Neuronal stem cell (in vitro differentiated cells): ENCODE data around the gene LCN1.
"Not testable (repeated sequence)": the region's sequence is repeated elsewhere in the genome, so short reads cannot be mapped to it uniquely, and the experiment has no call there.

Experiments used
- DNase-seq: peaks from one replicate; pipeline ENCODE4 v3.0.0-alpha.2; 2013; ENCODE audit warnings: low spot score
- H2AFZ ChIP-seq: one replicate; pipeline ENCODE4 v1.6.1; 2013; ENCODE audit warnings: mild to moderate bottlenecking, low read length, inconsistent platforms
- H2AK5ac ChIP-seq: 2 replicates; pipeline ENCODE4 v1.6.1; 2013; ENCODE audit warnings: low read depth, mild to moderate bottlenecking, inconsistent platforms, low read length, moderate library complexity, mixed read lengths
- H2BK120ac ChIP-seq: 2 replicates; pipeline ENCODE4 v1.6.1; 2013; ENCODE audit warnings: low read depth, mild to moderate bottlenecking, inconsistent platforms, low read length, moderate library complexity, mixed read lengths
- H2BK12ac ChIP-seq: one replicate; pipeline ENCODE4 v1.6.1; 2013; ENCODE audit warnings: low read length, inconsistent platforms
- H2BK15ac ChIP-seq: 2 replicates; pipeline ENCODE4 v1.6.1; 2013; ENCODE audit warnings: mild to moderate bottlenecking, low read length, inconsistent platforms, mixed read lengths
- H2BK5ac ChIP-seq: one replicate; pipeline ENCODE4 v1.6.1; 2013; ENCODE audit warnings: inconsistent platforms, mild to moderate bottlenecking, low read length, moderate library complexity
- H3K14ac ChIP-seq: one replicate; pipeline ENCODE4 v1.6.1; 2013; ENCODE audit warnings: low read length, inconsistent platforms
- H3K18ac ChIP-seq: 2 replicates; pipeline ENCODE4 v1.6.1; 2013; ENCODE audit warnings: low read length, inconsistent platforms
- H3K23ac ChIP-seq: 2 replicates; pipeline ENCODE4 v1.6.1; 2013; ENCODE audit warnings: low read depth, mild to moderate bottlenecking, mixed read lengths, low read length, inconsistent platforms; ENCODE audit not compliant: poor library complexity
- H3K27ac ChIP-seq: replicated peaks from 3 replicates; pipeline ENCODE4 v1.5.1; 2013; ENCODE audit warnings: low read length, inconsistent platforms
- H3K27me3 ChIP-seq, 3 experiments: 2 replicates each; pipeline ENCODE4 v1.6.1; 2013; ENCODE audit warnings: low read length in 3 of 3, mild to moderate bottlenecking in 2 of 3, inconsistent platforms in 1 of 3, low read depth in 1 of 3, mixed read lengths in 1 of 3, moderate library complexity in 1 of 3; ENCODE audit not compliant: control insufficient read depth in 3 of 3, insufficient read depth in 3 of 3
- H3K36me3 ChIP-seq, 2 donors: replicated peaks in 1 of 2; 2 replicates each; pipeline ENCODE4 v1.6.1; 2013; ENCODE audit warnings: low read length in 2 of 2; ENCODE audit not compliant: control insufficient read depth in 2 of 2, insufficient read depth in 2 of 2
- H3K4ac ChIP-seq: 2 replicates; pipeline ENCODE4 v1.6.1; 2013; ENCODE audit warnings: inconsistent platforms, mild to moderate bottlenecking, low read length, moderate library complexity
- H3K4me1 ChIP-seq, 2 donors: 1 replicate in 1 of 2; 2 replicates in 1 of 2; pipeline ENCODE4 v1.6.1; 2013; ENCODE audit warnings: low read length in 2 of 2, low read depth in 1 of 2; ENCODE audit not compliant: control insufficient read depth in 2 of 2, insufficient read depth in 1 of 2
- H3K4me2 ChIP-seq: one replicate; pipeline ENCODE4 v1.6.1; 2013; ENCODE audit warnings: mild to moderate bottlenecking, low read length, inconsistent platforms; ENCODE audit not compliant: insufficient read depth, poor library complexity, severe bottlenecking
- H3K4me3 ChIP-seq, 2 donors: 2 replicates each; pipeline ENCODE4 v1.5.1; 2013; ENCODE audit warnings: low read length in 2 of 2, mild to moderate bottlenecking in 2 of 2, inconsistent platforms in 1 of 2, moderate library complexity in 1 of 2
- H3K79me1 ChIP-seq: one replicate; pipeline ENCODE4 v1.6.1; 2013; ENCODE audit warnings: low read depth, mild to moderate bottlenecking, inconsistent platforms, low read length, moderate library complexity
- H3K9ac ChIP-seq: one replicate; pipeline ENCODE4 v1.6.1; 2013; ENCODE audit warnings: mild to moderate bottlenecking, low read depth, low read length, inconsistent platforms; ENCODE audit not compliant: poor library complexity
- H3K9me3 ChIP-seq, 2 donors: replicated peaks in 1 of 2; 2 replicates each; pipeline versions ENCODE3 to v1.6.1; 2013; ENCODE audit warnings: low read length in 2 of 2, mild to moderate bottlenecking in 2 of 2, inconsistent platforms in 1 of 2, low read depth in 1 of 2, mixed read lengths in 1 of 2, moderate library complexity in 1 of 2; ENCODE audit not compliant: control insufficient read depth in 2 of 2, insufficient read depth in 1 of 2
- H4K8ac ChIP-seq: one replicate; pipeline ENCODE4 v1.6.1; 2013; ENCODE audit warnings: low read depth, mild to moderate bottlenecking, inconsistent platforms, low read length, moderate library complexity
- H4K91ac ChIP-seq: one replicate; pipeline ENCODE4 v1.6.1; 2013; ENCODE audit warnings: low read length, low read depth, mild to moderate bottlenecking, inconsistent platforms; ENCODE audit not compliant: poor library complexity
- WGBS, 2 donors: extraction: QIAGEN DNeasy Blood & Tissue Kit; methylation state at CpG; one replicate each; pipeline ENCODE4 v1.1.7; 2013; ENCODE audit warnings: missing lambda C conversion rate in 2 of 2, mixed read lengths in 1 of 2; ENCODE audit not compliant: insufficient read length in 2 of 2, insufficient replicate concordance in 1 of 2; ENCODE audit errors: extremely low coverage in 2 of 2; 5-methylcytosine and 5-hydroxymethylcytosine counted together

LCN1 gene

GRCh38 chr9:135513906-135514305 is 7.3 kb upstream of the LCN1 start:
- H3K9me3 ChIP-seq, H3K14ac ChIP-seq, H3K4ac ChIP-seq, H3K4me1 ChIP-seq, H3K27me3 ChIP-seq, H3K27ac ChIP-seq, H3K79me1 ChIP-seq, H4K8ac ChIP-seq, H3K4me2 ChIP-seq, H3K36me3 ChIP-seq, H2BK15ac ChIP-seq, H3K4me3 ChIP-seq, H2AFZ ChIP-seq, H2BK12ac ChIP-seq, DNase-seq, H2BK5ac ChIP-seq, H2AK5ac ChIP-seq, H4K91ac ChIP-seq: not testable (repeated sequence)
- peak overlapping the region; percentile 54 for H2BK120ac ChIP-seq
- H3K23ac ChIP-seq: peak overlapping the region; percentile 78
- peak overlapping the region; percentile 35 for H3K18ac ChIP-seq
- WGBS, 2 donors: no CpG with 5 or more reads among the region's 9 CpGs
- peak overlapping the region; percentile 44 for H3K9ac ChIP-seq

- Histone ChIP-seq H3K9me3 (no peaks in the 10 kb centered on the region), H2AK5ac (no peak overlapping the region), H3K4ac (no peak overlapping the region), H3K23ac (no peak overlapping the region), H2BK120ac (no peak overlapping the region), H2BK12ac (peak overlapping the region; percentile 100), H3K18ac (peak overlapping the region; percentile 52), H4K91ac (no peak overlapping the region), H3K4me3 (no peak overlapping the region), H3K4me2 (no peak overlapping the region), H4K8ac (no peak overlapping the region), H2BK15ac (peak overlapping the region; percentile 10), H3K14ac (no peak overlapping the region), H3K36me3 (no peaks in the 10 kb centered on the region), H3K79me1 (no peaks in the 10 kb centered on the region), H2BK5ac (no peak overlapping the region), H3K27me3 (no peaks in the 10 kb centered on the region), H3K27ac (no peak overlapping the region), H3K4me1 (peaks cover 0 to 3% of the 10 kb centered on the region in 2 donors), H3K9ac (no peak overlapping the region), H2AFZ (no peak overlapping the region)
- WGBS, 2 donors: no CpG with 5 or more reads among the region's 17 CpGs
- no peak for DNase-seq
These were observed 6.7 kb upstream of the LCN1 start for GRCh38 chr9:135514342-135515082.

- H2BK12ac ChIP-seq: no peak overlapping the region
- no peak overlapping the region for H3K14ac ChIP-seq
- no peak overlapping the region for H3K4me3 ChIP-seq
- H2BK120ac ChIP-seq: no peak overlapping the region
- no peaks in the 10 kb centered on the region for H3K9me3 ChIP-seq
- no peak overlapping the region for H4K91ac ChIP-seq
- H3K4ac ChIP-seq: no peak overlapping the region
- no peak overlapping the region for H2BK15ac ChIP-seq
- peak overlapping the region; percentile 82 for H2AFZ ChIP-seq
- no peak overlapping the region for H4K8ac ChIP-seq
- WGBS, 2 donors: no CpG with 5 or more reads among the region's 31 CpGs
- no peak overlapping the region for H3K9ac ChIP-seq
- H3K4me2 ChIP-seq: no peak overlapping the region
- no peaks in the 10 kb centered on the region for H3K36me3 ChIP-seq
- H2BK5ac ChIP-seq: no peak overlapping the region
- H3K79me1 ChIP-seq: no peaks in the 10 kb centered on the region
- no peak for DNase-seq
- H3K18ac ChIP-seq: no peak overlapping the region
- H2AK5ac ChIP-seq: peak overlapping the region; percentile 52
- no peak overlapping the region for H3K27ac ChIP-seq
- H3K27me3 ChIP-seq: no peaks in the 10 kb centered on the region
- no peak overlapping the region for H3K23ac ChIP-seq
- H3K4me1 ChIP-seq: peaks cover 0 to 3% of the 10 kb centered on the region in 2 donors
These were observed 5.9 kb upstream of the LCN1 start for GRCh38 chr9:135515083-135515951.
